ENCODE data around the gene KERA.

GRCh38 chr12:91099341-91099740 lies 41.5 kb upstream of the KERA start:
- TF ChIP-seq CTCF (IDR thresholded peaks at IDR 0.05) = no peak
- no peak for TF ChIP-seq EP300 (IDR thresholded peaks at IDR 0.05)
- no peak for TF ChIP-seq POLR2A (IDR thresholded peaks at IDR 0.05)
